ENCODE measurements around the gene LRRC75A. TPM values are rescaled to one million over a fixed set of nuclear protein-coding genes. Genes with fewer than 3 reads are reported as not detected.

LRRC75A gene
- polyA plus RNA-seq, 2 of the 4 experiments (the other 2 are of a cell fraction): 0.65 to 0.85 TPM

GRCh38 chr17:16495980-16496819, 4.2 kb upstream of the LRRC75A start:
- DNase-seq (ENCODE audit: low read depth in 1 of 2, low spot score in 1 of 2) (no peak), ATAC-seq (no peak), FAIRE-seq (no peak)
- TF ChIP-seq POLR2A (IDR thresholded peaks at IDR 0.05; ENCODE audit: low read length) (no peak), EHMT2 (IDR thresholded peaks at IDR 0.05; ENCODE audit: low read depth) (no peak), JUNB (IDR thresholded peaks at IDR 0.05) (no peak), SREBF2 (IDR thresholded peaks at IDR 0.05) (no peak), ELK1 (IDR thresholded peaks at IDR 0.05; ENCODE audit: low read depth, low read length) (no peak), MAZ (IDR thresholded peaks at IDR 0.05; ENCODE audit: borderline replicate concordance, low read depth, low read length) (no peak), REST (IDR thresholded peaks at IDR 0.05) (no peak), ESRRA (IDR thresholded peaks at IDR 0.05; ENCODE audit: borderline replicate concordance, low read length) (no peak), CBX8 (IDR thresholded peaks at IDR 0.05) (no peak), EP300 (IDR thresholded peaks at IDR 0.05) (no peak), HEYL (CRISPR knock-in tag; IDR thresholded peaks at IDR 0.05) (no peak), FOSB (CRISPR knock-in tag; IDR thresholded peaks at IDR 0.05) (no peak), ZNF302 (CRISPR knock-in tag; IDR thresholded peaks at IDR 0.05) (no peak), JUN (IDR thresholded peaks at IDR 0.05) (no peak), CHD4 (IDR thresholded peaks at IDR 0.05; ENCODE audit: borderline replicate concordance) (no peak), CBX2 (IDR thresholded peaks at IDR 0.05; ENCODE audit: borderline replicate concordance, low read depth) (no peak)
- no peak overlapping the region for H3K27ac ChIP-seq
- H3K4me3 ChIP-seq: no peak overlapping the region
- WGBS (ENCODE audit: missing lambda C conversion rate): 54% methylated on average over 12 of the region's 12 CpGs
- CTCF ChIA-PET: interaction anchor here (0.8 to 8.5 kb wide), 5 partner anchors 11 to 93 kb away, joined by 3 to 61 read pairs (median 4); no protein-coding TSS in a partner anchor
- no peaks in the 10 kb centered on the region for H3K9me3 ChIP-seq
- H3K4me2 ChIP-seq: no peak overlapping the region
- H3K4me1 ChIP-seq: peaks cover 3% of the 10 kb centered on the region; the same call in 1 of the 3 replicates
- POLR2A ChIA-PET: interaction anchor here (1.0 kb wide), 1 partner anchor 58 kb away, joined by 3 read pairs; no protein-coding TSS in a partner anchor

- CTCF ChIA-PET: interaction anchor here (0.8 to 8.5 kb wide), 5 partner anchors 12 to 94 kb away, joined by 3 to 61 read pairs (median 4); no protein-coding TSS in a partner anchor
- ATAC-seq (no peak), FAIRE-seq (no peak), DNase-seq (ENCODE audit: low read depth in 1 of 2, low spot score in 1 of 2) (no peak)
- no peak overlapping the region for H3K27ac ChIP-seq
- WGBS (ENCODE audit: missing lambda C conversion rate): 33% methylated on average over 4 of the region's 4 CpGs
- H3K4me2 ChIP-seq: no peak overlapping the region
- POLR2A ChIA-PET: interaction anchor here (1.0 kb wide), 1 partner anchor 57 kb away, joined by 3 read pairs; no protein-coding TSS in a partner anchor
- TF ChIP-seq RFX5 (IDR thresholded peaks at IDR 0.05): no peak
- TF ChIP-seq RNF2 (IDR thresholded peaks at IDR 0.05; ENCODE audit: borderline replicate concordance, low read depth): no peak
- TF ChIP-seq NPAS2 (CRISPR knock-in tag; IDR thresholded peaks at IDR 0.05; ENCODE audit: borderline replicate concordance): no peak
- TF ChIP-seq JUNB (IDR thresholded peaks at IDR 0.05): no peak
- no peak for TF ChIP-seq POLR2AphosphoS2 (conservative IDR thresholded peaks at IDR 0.05; ENCODE audit: low read length)
- TF ChIP-seq FOSB (CRISPR knock-in tag; IDR thresholded peaks at IDR 0.05): no peak
- TF ChIP-seq SMC3 (IDR thresholded peaks at IDR 0.05): no peak
- no peak for TF ChIP-seq RCOR1 (IDR thresholded peaks at IDR 0.05; ENCODE audit: low read depth, low read length)
- TF ChIP-seq NFE2L2 (conservative IDR thresholded peaks at IDR 0.05; ENCODE audit: low read length): no peak
- no peak for TF ChIP-seq MAZ (IDR thresholded peaks at IDR 0.05; ENCODE audit: borderline replicate concordance, low read depth, low read length)
- no peak for TF ChIP-seq HES2 (IDR thresholded peaks at IDR 0.05)
- no peak for TF ChIP-seq POLR2A (IDR thresholded peaks at IDR 0.05; ENCODE audit: low read length)
- TF ChIP-seq ELK1 (IDR thresholded peaks at IDR 0.05; ENCODE audit: low read depth, low read length): no peak
- no peak for TF ChIP-seq HOXB13 (CRISPR knock-in tag; IDR thresholded peaks at IDR 0.05; ENCODE audit: low read depth)
- no peak for TF ChIP-seq HOXB5 (CRISPR knock-in tag; IDR thresholded peaks at IDR 0.05)
- no peak for TF ChIP-seq RAD21 (conservative IDR thresholded peaks at IDR 0.05 in 1 of 2, IDR thresholded peaks at IDR 0.05 in 1 of 2)
- H3K4me3 ChIP-seq: no peak overlapping the region
- peaks cover 5% of the 10 kb centered on the region; the same call in 1 of the 3 replicates for H3K4me1 ChIP-seq
- H3K9me3 ChIP-seq: no peaks in the 10 kb centered on the region
Measured at GRCh38 chr17:16495561-16495960, 3.6 kb upstream of the LRRC75A start.

All from A549 (cell line).